Coronary artery (tissue), 2 donors: ENCODE measurements around the gene CHAD.
"Not testable (repeated sequence)": the region's sequence is repeated elsewhere in the genome, so short reads cannot be mapped to it uniquely, and the experiment has no call there.

Experiments used
- DNase-seq: peaks from one replicate; pipeline ENCODE4 v3.0.0-alpha.2; 2017; ENCODE audit warnings: low spot score
- H3K27ac ChIP-seq, 2 donors: fragments of 200-600 bp; sonication (generic); one replicate each; pipeline ENCODE4 v1.5.1; 2016 to 2019
- H3K4me3 ChIP-seq: fragments of 200-600 bp; sonication (generic); 2 replicates; pipeline ENCODE4 v1.5.1; 2016; ENCODE audit warnings: mild to moderate bottlenecking, moderate library complexity
- CTCF ChIP-seq: fragments of 200-600 bp; sonication (generic); IDR thresholded peaks from one replicate; pipeline ENCODE4 v1.5.1; 2019; ENCODE audit warnings: antibody characterized with exemption

The CHAD gene

GRCh38 chr17:50432125-50432762 lies 36.4 kb downstream of the CHAD start:
- DNase-seq: no peak
- TF ChIP-seq CTCF: no peak
- Histone ChIP-seq H3K27ac (no peak overlapping the region), H3K4me3 (no peak overlapping the region)

- no peak for DNase-seq
- TF ChIP-seq CTCF: no peak
- Histone ChIP-seq H3K4me3 (no peak overlapping the region), H3K27ac (no peak overlapping the region)
Measured at GRCh38 chr17:50430821-50431618, 37.7 kb downstream of the CHAD start.

- no peak for DNase-seq
- H3K4me3 ChIP-seq: no peak overlapping the region
- no peak overlapping the region for H3K27ac ChIP-seq
- no peak for TF ChIP-seq CTCF
Measured at GRCh38 chr17:50429793-50430192, 38.9 kb downstream of the CHAD start.

- no peak overlapping the region for H3K4me3 ChIP-seq
- TF ChIP-seq CTCF: no peak
- no peak overlapping the region for H3K27ac ChIP-seq
- DNase-seq: no peak
Measured at GRCh38 chr17:50428831-50429424, 39.8 kb downstream of the CHAD start.

GRCh38 chr17:50428126-50428525 lies 40.6 kb downstream of the CHAD start:
- not testable (repeated sequence) for H3K4me3 ChIP-seq, DNase-seq, H3K27ac ChIP-seq

GRCh38 chr17:50426814-50427787 lies 41.6 kb downstream of the CHAD start:
- Histone ChIP-seq H3K4me3 (peak overlapping the region; percentile 87), H3K27ac (peak overlapping the region; percentile 66 to 87)
- no peak for TF ChIP-seq CTCF
- no peak for DNase-seq

GRCh38 chr17:50426472-50426782 lies 42.3 kb downstream of the CHAD start:
- H3K27ac ChIP-seq: peak overlapping the region; percentile 66 to 87
- DNase-seq: no peak
- TF ChIP-seq CTCF: no peak
- H3K4me3 ChIP-seq: peak overlapping the region; percentile 87
